ENCODE results near the gene UBE3C. TPM values are rescaled to one million over a fixed set of nuclear protein-coding genes. Genes with fewer than 3 reads are reported as not detected.

Gene UBE3C
- polyA plus RNA-seq, 1 donor (not counting 4 experiments of a cell fraction or from before 2014, with no cell fraction given): 89.3 TPM

DNA sequence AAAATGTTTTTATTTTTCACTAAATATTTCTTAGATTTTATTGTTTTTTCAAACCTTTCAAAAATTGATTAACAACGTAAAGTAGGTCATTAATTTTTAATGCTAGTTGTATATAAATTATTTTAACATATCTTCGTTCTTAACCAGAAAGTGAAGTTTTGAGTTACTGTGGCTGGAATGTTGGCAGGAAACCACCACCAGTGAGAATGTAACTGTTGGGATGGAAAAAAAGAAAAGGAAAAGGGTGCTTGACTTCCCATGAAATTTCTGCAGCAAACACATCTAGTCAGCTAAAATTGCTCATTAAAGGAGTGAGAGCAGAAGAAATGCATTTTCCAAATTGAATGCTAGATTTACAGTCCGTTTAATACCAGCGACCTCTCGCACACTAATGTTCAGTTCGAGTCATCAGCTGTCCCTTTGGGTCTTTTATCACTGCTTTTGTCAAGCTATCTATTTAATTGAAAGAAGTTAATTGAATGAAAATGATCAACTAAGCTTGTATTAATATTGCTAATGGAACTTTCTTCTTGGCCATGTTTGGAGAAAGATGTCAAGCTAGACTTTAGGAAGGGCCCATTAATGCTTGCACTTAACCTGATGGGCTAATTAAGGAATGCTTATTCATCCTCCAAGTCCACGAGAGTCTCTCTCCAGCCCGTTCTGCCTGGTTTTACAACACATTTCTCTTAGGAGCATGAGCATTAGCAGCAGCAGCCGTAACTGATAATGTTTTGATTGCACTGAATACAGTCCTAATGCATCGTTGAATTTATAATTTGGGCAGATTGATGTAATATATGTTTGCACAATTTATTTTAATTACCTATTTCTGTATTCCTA lies 70.1 kb downstream of the UBE3C start:
- Histone ChIP-seq H2AFZ (ENCODE audit: control insufficient read depth, low read length) (no peak overlapping the region), H3K79me2 (ENCODE audit: control insufficient read depth, insufficient read depth, low read length) (no peaks in the 10 kb centered on the region), H3K4me2 (ENCODE audit: control insufficient read depth, extremely low read depth, insufficient read depth, low read depth, low read length) (no peak overlapping the region), H3K9ac (ENCODE audit: control insufficient read depth, extremely low read depth, insufficient read depth, low read length) (no peak overlapping the region), H3K36me3 (ENCODE audit: control insufficient read depth in 2 of 2, extremely low read depth in 1 of 2, insufficient read depth in 2 of 2, low read length in 2 of 2) (peaks cover 6 to 16% of the 10 kb centered on the region in 2 experiments), H3K27me3 (ENCODE audit: control insufficient read depth, extremely low read depth, insufficient read depth, low read length) (no peaks in the 10 kb centered on the region), H3K4me1 (ENCODE audit: control insufficient read depth, extremely low read depth, insufficient read depth, low read length) (no peaks in the 10 kb centered on the region), H3K27ac (ENCODE audit: control insufficient read depth, insufficient read depth, low read length) (no peak overlapping the region), H4K20me1 (ENCODE audit: control insufficient read depth, extremely low read depth, insufficient read depth, low read length) (no peaks in the 10 kb centered on the region), H3K4me3 (ENCODE audit: control insufficient read depth in 2 of 3, extremely low read depth in 1 of 3, insufficient read depth in 2 of 3, low read depth in 1 of 3, low read length in 3 of 3) (no peak overlapping the region), H3K9me1 (ENCODE audit: control insufficient read depth, extremely low read depth, insufficient read depth, low read length) (no peaks in the 10 kb centered on the region), H3K9me3 (ENCODE audit: control insufficient read depth, low read depth, low read length) (no peaks in the 10 kb centered on the region)
- TF ChIP-seq EZH2 (IDR thresholded peaks at IDR 0.05; ENCODE audit: low read length): no peak
- TF ChIP-seq, protein P1, sequence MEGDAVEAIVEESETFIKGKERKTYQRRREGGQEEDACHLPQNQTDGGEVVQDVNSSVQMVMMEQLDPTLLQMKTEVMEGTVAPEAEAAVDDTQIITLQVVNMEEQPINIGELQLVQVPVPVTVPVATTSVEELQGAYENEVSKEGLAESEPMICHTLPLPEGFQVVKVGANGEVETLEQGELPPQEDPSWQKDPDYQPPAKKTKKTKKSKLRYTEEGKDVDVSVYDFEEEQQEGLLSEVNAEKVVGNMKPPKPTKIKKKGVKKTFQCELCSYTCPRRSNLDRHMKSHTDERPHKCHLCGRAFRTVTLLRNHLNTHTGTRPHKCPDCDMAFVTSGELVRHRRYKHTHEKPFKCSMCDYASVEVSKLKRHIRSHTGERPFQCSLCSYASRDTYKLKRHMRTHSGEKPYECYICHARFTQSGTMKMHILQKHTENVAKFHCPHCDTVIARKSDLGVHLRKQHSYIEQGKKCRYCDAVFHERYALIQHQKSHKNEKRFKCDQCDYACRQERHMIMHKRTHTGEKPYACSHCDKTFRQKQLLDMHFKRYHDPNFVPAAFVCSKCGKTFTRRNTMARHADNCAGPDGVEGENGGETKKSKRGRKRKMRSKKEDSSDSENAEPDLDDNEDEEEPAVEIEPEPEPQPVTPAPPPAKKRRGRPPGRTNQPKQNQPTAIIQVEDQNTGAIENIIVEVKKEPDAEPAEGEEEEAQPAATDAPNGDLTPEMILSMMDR (optimal IDR thresholded peaks at IDR 0.05 in 1 of 3, IDR thresholded peaks at IDR 0.05 in 1 of 3, conservative IDR thresholded peaks at IDR 0.05 in 1 of 3; ENCODE audit: extremely low read depth in 1 of 3, insufficient read depth in 2 of 3, low read length in 3 of 3): no peak
- FAIRE-seq: no peak
- dilution Hi-C loops (cut with MboI; ENCODE audit: extremely low pct_ligation_motif_present, low sequenced_read_pairs): no loop called here
- no peak for DNase-seq (ENCODE audit: low read depth, low spot score)

GRCh38 chr7:157210682-157211081 lies 72.0 kb downstream of the UBE3C start:
- dilution Hi-C loops (cut with MboI; ENCODE audit: extremely low pct_ligation_motif_present, low sequenced_read_pairs): no loop called here
- Histone ChIP-seq H2AFZ (ENCODE audit: control insufficient read depth, low read length) (no peak overlapping the region), H3K4me2 (ENCODE audit: control insufficient read depth, extremely low read depth, insufficient read depth, low read depth, low read length) (no peak overlapping the region), H3K9ac (ENCODE audit: control insufficient read depth, extremely low read depth, insufficient read depth, low read length) (no peak overlapping the region), H3K79me2 (ENCODE audit: control insufficient read depth, insufficient read depth, low read length) (no peaks in the 10 kb centered on the region), H4K20me1 (ENCODE audit: control insufficient read depth, extremely low read depth, insufficient read depth, low read length) (no peaks in the 10 kb centered on the region), H3K27ac (ENCODE audit: control insufficient read depth, insufficient read depth, low read length) (no peak overlapping the region), H3K27me3 (ENCODE audit: control insufficient read depth, extremely low read depth, insufficient read depth, low read length) (no peaks in the 10 kb centered on the region), H3K9me1 (ENCODE audit: control insufficient read depth, extremely low read depth, insufficient read depth, low read length) (no peaks in the 10 kb centered on the region), H3K36me3 (ENCODE audit: control insufficient read depth in 2 of 2, extremely low read depth in 1 of 2, insufficient read depth in 2 of 2, low read length in 2 of 2) (peaks cover 4 to 13% of the 10 kb centered on the region in 2 experiments), H3K9me3 (ENCODE audit: control insufficient read depth, low read depth, low read length) (no peaks in the 10 kb centered on the region), H3K4me3 (ENCODE audit: control insufficient read depth in 2 of 3, extremely low read depth in 1 of 3, insufficient read depth in 2 of 3, low read depth in 1 of 3, low read length in 3 of 3) (no peak overlapping the region), H3K4me1 (ENCODE audit: control insufficient read depth, extremely low read depth, insufficient read depth, low read length) (no peaks in the 10 kb centered on the region)
- TF ChIP-seq EZH2 (IDR thresholded peaks at IDR 0.05; ENCODE audit: low read length): no peak
- TF ChIP-seq, protein P1 (optimal IDR thresholded peaks at IDR 0.05 in 1 of 3, IDR thresholded peaks at IDR 0.05 in 1 of 3, conservative IDR thresholded peaks at IDR 0.05 in 1 of 3; ENCODE audit: extremely low read depth in 1 of 3, insufficient read depth in 2 of 3, low read length in 3 of 3): no peak
- FAIRE-seq (no peak), DNase-seq (ENCODE audit: low read depth, low spot score) (no peak)
